B cell (primary cell): ENCODE results near the gene VAV2.

Source experiments
- EZH2 ChIP-seq: IDR thresholded peaks from 2 replicates; pipeline ENCODE4 v1.6.1; 2012; ENCODE audit warnings: borderline replicate concordance, low read depth, mild to moderate bottlenecking, moderate library complexity, low read length; ENCODE audit not compliant: insufficient read depth, poor library complexity, severe bottlenecking
- TF ChIP-seq, protein P1 (sequence below): fragments of 200-600 bp; IDR thresholded peaks from one replicate; pipeline ENCODE4 v1.8.0; 2022; ENCODE audit warnings: antibody characterized with exemption, mild to moderate bottlenecking

DNA sequence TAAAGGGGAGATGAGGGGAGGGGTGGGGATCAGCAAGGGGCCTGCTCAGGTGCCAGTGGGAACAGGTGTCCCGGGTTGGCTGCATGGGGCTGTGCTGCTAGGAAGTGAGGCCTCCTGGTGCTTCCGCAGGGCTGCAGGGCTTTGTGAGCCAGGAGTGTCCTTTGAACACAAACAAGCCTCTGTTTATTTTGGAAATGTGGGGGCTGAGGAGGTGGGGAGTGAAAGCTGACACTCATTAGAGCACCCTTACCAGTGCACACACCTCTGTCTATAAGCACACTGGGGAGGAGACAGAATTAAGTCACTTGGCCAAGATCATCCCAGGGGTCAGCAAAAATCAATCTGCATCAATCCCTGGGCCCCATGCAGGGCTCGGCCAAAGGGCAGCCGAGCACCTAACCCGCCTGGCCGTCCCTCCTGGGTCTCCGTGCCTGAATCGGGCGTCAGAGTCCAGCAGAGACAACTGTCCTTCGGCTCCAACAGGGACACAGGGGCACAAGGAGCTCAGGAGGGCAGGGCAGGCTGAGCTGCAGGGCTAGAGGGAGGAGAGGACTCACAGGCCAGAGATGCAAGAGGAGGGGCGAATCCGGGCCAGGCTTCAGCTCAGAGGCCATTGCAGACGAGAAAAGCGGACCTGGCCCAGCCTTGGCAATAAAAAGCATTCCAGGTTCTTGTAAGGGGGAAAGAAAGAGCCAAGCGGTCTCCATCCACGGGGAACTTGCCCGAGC, 99.8 kb downstream of the VAV2 start:
- no peak for TF ChIP-seq EZH2
- TF ChIP-seq, protein P1, sequence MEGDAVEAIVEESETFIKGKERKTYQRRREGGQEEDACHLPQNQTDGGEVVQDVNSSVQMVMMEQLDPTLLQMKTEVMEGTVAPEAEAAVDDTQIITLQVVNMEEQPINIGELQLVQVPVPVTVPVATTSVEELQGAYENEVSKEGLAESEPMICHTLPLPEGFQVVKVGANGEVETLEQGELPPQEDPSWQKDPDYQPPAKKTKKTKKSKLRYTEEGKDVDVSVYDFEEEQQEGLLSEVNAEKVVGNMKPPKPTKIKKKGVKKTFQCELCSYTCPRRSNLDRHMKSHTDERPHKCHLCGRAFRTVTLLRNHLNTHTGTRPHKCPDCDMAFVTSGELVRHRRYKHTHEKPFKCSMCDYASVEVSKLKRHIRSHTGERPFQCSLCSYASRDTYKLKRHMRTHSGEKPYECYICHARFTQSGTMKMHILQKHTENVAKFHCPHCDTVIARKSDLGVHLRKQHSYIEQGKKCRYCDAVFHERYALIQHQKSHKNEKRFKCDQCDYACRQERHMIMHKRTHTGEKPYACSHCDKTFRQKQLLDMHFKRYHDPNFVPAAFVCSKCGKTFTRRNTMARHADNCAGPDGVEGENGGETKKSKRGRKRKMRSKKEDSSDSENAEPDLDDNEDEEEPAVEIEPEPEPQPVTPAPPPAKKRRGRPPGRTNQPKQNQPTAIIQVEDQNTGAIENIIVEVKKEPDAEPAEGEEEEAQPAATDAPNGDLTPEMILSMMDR = no peak
